ENCODE measurements around the gene USP20. TPM values are rescaled to one million over a fixed set of nuclear protein-coding genes. Genes with fewer than 3 reads are reported as not detected.

The USP20 gene
- total RNA-seq, 1 experiment from 2014 or later = 14.4 TPM

- Histone ChIP-seq H3K27me3 (ENCODE audit: control insufficient read depth, insufficient read depth, low read length) (no peaks in the 10 kb centered on the region), H3K4me3 (ENCODE audit: low read depth in 2 of 2, low read length in 2 of 2) (no peak overlapping the region), H3K27ac (ENCODE audit: low read length) (no peak overlapping the region), H3K4me1 (ENCODE audit: control insufficient read depth, insufficient read depth, low read length) (no peaks in the 10 kb centered on the region), H3K9me3 (ENCODE audit: control insufficient read depth, insufficient read depth, low read depth, low read length) (no peaks in the 10 kb centered on the region), H3K36me3 (ENCODE audit: control insufficient read depth, insufficient read depth, low read length) (no peaks in the 10 kb centered on the region)
- ChIA-PET POLR2A (no interaction called here), CTCF (interaction anchor here (0.6 kb wide), 1 partner anchor 214 kb away, joined by 3 read pairs; no protein-coding TSS in a partner anchor)
- ATAC-seq (peak; percentile 92), DNase-seq (ENCODE audit: low read depth, low spot score) (peak; percentile 24)
- no TSS peak for BruUV-seq (replicated peaks)
- in situ Hi-C loops (cut with HindIII; ENCODE audit: low pct_unique_long_range_greater_than_20kb, low sequenced_read_pairs) = no loop called here
- TF ChIP-seq CTCF (IDR thresholded peaks at IDR 0.05) (peak; percentile 86), REST (IDR thresholded peaks at IDR 0.05; ENCODE audit: insufficient read depth in 1 of 2, low read depth in 2 of 2, low read length in 1 of 2) (no peak), SIN3A (IDR thresholded peaks at IDR 0.05; ENCODE audit: borderline replicate concordance, insufficient read depth, low read depth, low read length) (0 out of 2 replicates have a peak, but pooled peaks have one; percentile 34), TCF7L2 (IDR thresholded peaks at IDR 0.05; ENCODE audit: low read depth, low read length) (no peak), POLR2AphosphoS5 (IDR thresholded peaks at IDR 0.05; ENCODE audit: low read depth, low read length) (no peak)
- intact Hi-C loops (cut with micrococcal nuclease; ENCODE audit: unreplicated experiment) = loop anchor here (10.0 kb wide), 1 partner anchor 149 kb away; no protein-coding TSS in a partner anchor
Observed at GRCh38 chr9:129885670-129886106, 50.4 kb downstream of the USP20 start.

- DNase-seq (ENCODE audit: low read depth, low spot score) (no peak), ATAC-seq (no peak)
- no TSS peak for BruUV-seq (replicated peaks)
- TF ChIP-seq SIN3A (IDR thresholded peaks at IDR 0.05; ENCODE audit: borderline replicate concordance, insufficient read depth, low read depth, low read length) (no peak), POLR2AphosphoS5 (IDR thresholded peaks at IDR 0.05; ENCODE audit: low read depth, low read length) (no peak), REST (IDR thresholded peaks at IDR 0.05; ENCODE audit: insufficient read depth in 1 of 2, low read depth in 2 of 2, low read length in 1 of 2) (no peak), CTCF (IDR thresholded peaks at IDR 0.05) (no peak), TCF7L2 (IDR thresholded peaks at IDR 0.05; ENCODE audit: low read depth, low read length) (no peak)
- in situ Hi-C loops (cut with HindIII; ENCODE audit: low pct_unique_long_range_greater_than_20kb, low sequenced_read_pairs) (no loop called here), intact Hi-C loops (cut with micrococcal nuclease; ENCODE audit: unreplicated experiment) (loop anchor here (10.0 kb wide), 1 partner anchor 148 kb away; no protein-coding TSS in a partner anchor)
- Histone ChIP-seq H3K4me1 (ENCODE audit: control insufficient read depth, insufficient read depth, low read length) (no peaks in the 10 kb centered on the region), H3K36me3 (ENCODE audit: control insufficient read depth, insufficient read depth, low read length) (no peaks in the 10 kb centered on the region), H3K27me3 (ENCODE audit: control insufficient read depth, insufficient read depth, low read length) (no peaks in the 10 kb centered on the region), H3K9me3 (ENCODE audit: control insufficient read depth, insufficient read depth, low read depth, low read length) (no peaks in the 10 kb centered on the region), H3K4me3 (ENCODE audit: low read depth in 2 of 2, low read length in 2 of 2) (no peak overlapping the region), H3K27ac (ENCODE audit: low read length) (no peak overlapping the region)
- ChIA-PET POLR2A (no interaction called here), CTCF (no interaction called here)
Observed at GRCh38 chr9:129886226-129887174, 51.2 kb downstream of the USP20 start.
